HG03196 (cell line): ENCODE data around the gene MYBPHL.

Experiments used
- ATAC-seq: cut with Tn5 transposase; IDR thresholded peaks from one replicate; pipeline ENCODE4 v1.9.1; 2021; ENCODE audit not compliant: unreplicated experiment

Gene MYBPHL

DNA sequence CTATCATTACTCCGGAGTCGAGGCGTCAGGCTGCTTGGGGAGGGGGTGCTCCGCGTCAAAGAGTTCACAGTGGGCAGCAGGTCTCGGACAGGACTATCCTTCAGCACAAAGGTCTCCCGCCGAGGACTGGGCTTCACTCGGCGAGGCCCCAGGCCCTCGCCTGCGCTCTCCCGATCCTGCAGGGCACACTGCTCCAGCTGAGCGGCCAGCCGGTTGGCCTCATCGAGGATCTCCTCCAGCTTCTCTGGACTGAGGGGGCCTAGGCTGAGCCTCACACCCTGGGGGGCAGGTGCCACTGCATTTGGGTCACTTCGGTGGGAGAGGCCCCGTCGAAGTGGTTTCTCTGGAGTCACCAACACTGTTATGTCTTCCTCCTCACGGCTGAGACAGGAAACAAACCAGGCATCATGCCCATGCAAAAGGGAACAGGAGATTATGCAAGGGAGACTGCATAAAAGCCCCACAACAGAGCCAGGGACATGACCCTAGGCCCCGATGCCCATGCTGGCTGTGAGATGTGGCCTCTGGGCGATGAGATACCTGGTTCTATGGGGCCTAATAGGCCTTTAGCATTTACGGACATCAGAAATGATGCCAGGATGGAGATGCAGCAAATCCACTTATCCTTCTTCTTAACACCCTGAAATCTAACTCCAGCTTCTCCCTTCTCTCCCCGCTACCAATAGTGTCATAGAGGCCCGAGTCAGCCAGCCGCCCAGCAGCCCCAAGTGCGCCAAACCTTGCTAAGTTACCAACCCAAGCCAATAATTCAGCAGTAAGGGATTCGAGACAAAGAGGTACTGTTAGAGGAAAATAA is 24.9 kb downstream of the MYBPHL start:
- ATAC-seq, result no peak

DNA sequence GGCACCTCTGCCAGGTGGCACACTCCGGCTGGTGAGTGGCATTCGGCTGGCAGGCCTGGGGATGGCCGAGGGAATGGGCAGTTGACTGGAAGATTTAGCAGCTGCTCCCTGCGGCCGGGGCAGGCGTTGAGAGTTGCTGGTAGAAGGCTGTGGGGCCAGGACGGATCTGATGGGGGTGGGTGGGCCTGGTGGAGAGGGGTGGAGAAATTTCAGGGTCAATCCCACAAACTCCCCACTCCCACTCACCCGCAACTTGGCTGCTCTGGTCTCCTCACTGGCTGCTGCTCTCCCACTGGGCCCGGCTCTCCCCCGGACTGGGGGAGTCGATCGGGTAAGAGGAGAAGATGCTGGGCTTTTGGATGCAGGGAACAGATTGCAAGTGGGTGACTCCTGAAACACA is 25.9 kb downstream of the MYBPHL start:
- no peak for ATAC-seq

DNA sequence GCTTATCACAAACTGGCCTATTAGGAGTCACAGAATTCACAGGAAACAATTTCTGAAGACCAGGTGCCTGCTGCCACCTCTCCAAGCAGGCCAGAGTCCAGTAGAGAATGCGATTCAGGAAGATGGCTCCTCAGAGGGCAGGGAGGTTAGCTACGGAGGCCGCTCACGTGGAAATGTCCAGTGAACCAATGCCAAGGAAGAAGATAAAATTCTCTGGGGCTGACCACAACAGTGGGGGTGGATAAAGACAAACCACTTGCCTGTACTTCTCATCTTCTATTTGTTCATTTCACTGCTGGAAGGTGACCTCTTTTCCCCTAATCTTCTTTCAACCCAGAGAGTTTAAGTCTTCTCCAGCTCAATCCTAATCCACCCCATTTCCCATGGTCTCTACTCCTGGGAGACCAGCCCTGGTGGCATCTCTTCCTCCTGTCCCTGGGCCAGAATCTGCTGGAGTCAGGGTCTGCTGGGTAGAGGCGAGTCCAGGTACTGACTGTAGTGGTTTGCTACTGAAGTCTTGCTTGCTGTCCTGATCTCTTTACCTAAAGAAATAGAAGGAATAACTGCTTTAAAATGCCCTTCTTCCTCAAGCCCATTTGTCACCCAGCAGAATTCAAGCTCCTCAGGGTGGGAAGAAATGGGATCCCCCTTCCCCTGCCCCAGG is 27.1 kb downstream of the MYBPHL start:
- ATAC-seq, result no peak

DNA sequence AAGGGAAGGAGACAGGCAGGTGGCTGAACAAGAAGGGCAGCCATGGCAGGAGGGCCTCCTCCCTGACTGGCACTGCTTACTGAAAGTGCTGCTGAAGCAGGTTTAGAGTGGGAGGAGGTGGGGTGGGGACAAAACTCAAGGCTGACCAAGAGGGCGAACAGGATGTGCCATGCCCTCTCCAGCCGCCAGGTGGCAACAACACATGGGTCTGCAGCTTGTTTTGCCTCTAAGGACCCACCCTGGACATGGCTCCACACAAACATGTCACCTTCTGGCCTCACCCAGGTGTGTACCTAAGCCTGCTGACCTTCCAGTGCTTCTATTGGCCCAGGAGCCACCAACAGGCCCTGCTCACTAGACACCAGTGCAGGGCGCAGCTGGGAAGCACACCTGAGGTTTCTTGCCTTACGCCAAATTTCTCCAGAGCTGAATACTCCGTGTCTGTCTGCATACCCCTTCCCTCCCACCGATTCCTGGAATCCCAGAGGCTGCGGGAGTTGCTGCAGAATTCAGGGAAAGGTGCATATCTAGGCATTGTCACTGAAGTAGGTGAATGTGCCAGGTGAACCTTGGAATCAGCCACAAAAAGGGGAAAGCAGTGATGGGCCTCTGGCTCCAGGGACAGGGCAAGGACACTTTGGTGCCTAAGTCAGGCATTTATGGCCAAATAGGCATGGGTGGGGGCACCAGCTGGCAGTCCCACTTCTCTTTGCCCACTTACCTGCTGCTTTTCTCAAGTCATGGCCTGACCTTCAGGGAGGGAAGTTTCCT is 29.2 kb downstream of the MYBPHL start:
- peak; percentile 79 for ATAC-seq

DNA sequence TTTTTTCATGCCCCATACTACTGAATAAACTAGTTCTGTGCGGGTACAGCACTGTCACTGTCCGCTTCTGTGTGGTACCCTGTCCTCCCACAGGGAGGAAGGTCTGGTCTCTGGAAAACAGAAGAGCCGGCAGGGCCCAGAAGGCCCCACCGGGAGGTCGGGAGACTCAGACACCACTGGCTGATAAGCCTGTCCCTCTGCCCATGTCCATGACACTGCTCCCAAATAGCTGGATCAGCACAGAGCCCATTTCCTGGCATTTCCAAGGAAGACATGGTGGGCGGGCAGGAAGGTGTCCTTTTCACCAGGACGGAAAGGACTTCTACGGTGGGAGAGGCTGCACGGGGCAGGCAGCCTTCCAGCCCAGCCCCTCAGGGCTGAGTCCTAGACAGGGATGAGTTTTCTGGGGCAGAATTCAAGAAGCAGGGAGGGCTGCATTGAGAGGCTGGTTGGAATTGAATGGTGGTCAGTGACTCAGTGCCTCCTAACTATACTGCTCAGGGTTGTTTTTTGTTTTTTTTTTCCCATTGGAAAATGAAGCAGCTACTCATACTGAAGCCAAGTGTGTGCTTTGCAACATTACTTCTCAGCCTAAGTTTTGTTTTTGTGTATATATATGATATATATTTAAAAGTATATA is 31.0 kb downstream of the MYBPHL start:
- no peak for ATAC-seq

DNA sequence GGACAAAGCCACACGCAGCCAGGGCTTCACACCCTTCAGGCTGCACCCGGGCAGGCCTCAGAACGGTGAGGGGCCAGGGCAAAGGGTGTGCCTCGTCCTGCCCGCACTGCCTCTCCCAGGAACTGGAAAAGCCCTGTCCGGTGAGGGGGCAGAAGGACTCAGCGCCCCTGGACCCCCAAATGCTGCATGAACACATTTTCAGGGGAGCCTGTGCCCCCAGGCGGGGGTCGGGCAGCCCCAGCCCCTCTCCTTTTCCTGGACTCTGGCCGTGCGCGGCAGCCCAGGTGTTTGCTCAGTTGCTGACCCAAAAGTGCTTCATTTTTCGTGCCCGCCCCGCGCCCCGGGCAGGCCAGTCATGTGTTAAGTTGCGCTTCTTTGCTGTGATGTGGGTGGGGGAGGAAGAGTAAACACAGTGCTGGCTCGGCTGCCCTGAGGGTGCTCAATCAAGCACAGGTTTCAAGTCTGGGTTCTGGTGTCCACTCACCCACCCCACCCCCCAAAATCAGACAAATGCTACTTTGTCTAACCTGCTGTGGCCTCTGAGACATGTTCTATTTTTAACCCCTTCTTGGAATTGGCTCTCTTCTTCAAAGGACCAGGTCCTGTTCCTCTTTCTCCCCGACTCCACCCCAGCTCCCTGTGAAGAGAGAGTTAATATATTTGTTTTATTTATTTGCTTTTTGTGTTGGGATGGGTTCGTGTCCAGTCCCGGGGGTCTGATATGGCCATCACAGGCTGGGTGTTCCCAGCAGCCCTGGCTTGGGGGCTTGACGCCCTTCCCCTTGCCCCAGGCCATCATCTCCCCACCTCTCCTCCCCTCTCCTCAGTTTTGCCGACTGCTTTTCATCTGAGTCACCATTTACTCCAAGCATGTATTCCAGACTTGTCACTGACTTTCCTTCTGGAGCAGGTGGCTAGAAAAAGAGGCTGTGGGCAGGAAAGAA is 32.0 kb downstream of the MYBPHL start:
- no peak for ATAC-seq

DNA sequence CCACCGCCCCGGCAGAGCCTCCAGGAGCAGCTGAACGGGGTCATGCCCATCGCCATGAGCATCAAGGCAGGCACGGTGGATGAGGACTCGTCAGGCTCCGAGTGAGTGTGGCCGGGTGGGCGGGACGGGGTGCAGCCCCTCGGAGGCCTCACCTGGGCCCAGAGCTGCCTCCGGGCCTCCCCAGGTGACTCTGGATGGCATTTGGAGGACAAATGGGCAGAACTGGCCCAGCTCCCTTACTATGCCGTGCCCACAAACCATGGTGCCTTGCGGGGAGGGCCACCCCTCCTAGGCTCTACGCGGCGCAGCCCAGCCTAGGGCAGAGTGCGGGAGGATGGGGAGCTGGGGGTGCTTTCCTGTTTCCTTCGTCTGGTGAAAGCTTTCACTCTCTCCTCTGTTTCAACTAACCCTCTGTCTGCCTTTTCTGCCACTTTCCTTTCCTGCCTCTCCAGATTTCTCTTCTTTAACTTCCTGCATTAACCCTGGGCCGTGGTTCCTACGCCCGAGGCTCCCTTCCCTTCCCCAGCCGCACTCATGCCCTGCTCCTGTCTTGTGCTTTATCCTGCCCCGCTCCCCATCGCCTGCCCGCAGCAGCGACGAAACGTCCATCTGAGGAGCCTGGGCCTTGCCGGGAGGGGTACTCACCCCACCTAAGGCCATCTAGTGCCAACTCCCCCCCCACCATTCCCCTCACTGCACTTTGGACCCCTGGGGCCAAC is 33.1 kb downstream of the MYBPHL start:
- no peak for ATAC-seq

DNA sequence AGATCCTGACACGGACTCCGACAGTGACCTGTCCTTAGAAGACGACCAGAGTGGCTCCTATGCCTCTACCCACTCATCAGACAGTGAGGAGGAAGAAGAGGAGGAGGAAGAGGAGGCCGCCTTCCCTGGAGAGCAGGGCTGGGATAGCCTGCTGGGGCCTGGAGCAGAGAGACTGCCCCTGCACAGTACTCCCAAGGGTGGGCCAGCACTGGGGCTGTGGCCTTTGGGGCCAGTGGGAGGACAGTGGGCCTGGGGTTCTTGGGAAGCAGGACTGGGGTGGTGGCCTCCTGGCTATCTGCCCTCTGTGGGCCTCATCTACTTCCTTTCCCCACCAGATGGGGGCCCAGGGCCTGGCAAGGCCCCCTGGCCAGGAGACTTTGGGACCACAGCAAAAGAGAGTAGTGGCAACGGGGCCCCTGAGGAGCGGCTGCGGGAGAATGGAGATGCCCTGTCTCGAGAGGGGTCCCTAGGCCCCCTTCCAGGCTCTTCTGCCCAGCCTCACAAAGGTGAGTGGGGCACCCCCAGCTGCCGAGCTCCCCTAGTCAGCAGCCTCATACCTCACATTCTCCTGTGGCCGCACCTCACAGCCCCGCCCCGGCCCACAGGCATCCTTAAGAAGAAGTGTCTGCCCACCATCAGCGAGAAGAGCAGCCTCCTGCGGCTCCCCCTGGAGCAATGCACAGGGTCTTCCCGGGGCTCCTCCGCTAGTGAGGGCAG is 33.8 kb downstream of the MYBPHL start:
- no peak for ATAC-seq

DNA sequence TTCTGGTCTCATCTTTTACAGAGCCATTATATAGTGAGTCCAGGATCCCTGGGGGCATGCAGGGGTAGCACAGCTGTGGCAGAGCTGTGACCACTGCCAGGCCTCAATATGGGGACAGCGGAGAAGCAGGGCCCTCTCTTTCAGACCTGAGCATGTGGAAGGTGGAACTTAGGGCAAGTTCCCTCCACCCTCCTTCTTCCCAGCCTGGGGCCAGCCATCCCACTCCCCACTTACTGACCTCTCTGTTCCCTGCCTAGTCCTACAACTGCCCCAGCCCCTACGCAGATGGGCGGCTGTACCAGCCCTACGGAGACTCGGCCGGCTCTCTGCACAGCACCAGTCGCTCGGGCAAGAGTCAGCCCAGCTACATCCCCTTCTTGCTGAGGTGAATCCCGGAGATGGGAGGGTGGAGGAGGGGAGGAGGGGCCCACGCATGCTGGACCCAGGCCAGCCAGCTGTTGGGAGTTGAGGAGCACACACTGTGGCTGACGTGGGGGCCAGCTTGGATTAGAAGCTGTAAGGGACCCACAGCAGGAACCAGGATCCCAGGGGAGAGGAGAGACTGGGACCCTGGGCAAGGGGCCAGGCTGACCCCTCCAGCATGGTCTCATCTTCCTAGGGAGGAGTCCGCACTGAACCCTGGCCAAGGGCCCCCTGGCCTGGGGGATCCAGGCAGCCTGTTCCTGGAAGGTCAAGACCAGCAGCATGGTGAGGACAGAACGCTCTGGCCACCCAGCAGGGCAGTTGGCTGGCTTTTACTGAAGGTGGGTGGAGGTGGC is 34.6 kb downstream of the MYBPHL start:
- ATAC-seq, result no peak

DNA sequence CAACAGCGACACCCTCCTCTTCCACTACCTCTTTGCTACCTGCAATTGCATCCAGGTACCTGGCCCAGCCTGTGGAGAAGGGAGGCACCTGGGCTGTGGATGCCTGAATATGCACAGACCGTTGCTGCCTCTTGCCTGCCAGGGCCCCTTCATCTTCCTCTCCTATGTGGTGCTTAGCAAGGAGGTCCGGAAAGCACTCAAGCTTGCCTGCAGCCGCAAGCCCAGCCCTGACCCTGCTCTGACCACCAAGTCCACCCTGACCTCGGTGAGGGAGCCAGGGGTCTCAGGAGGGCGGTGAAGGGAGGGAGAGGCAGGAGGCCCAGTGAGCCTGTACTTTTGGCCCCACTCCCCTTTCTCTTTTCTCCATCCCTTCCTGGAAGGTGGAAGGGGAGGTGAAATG is 35.4 kb downstream of the MYBPHL start:
- no peak for ATAC-seq

DNA sequence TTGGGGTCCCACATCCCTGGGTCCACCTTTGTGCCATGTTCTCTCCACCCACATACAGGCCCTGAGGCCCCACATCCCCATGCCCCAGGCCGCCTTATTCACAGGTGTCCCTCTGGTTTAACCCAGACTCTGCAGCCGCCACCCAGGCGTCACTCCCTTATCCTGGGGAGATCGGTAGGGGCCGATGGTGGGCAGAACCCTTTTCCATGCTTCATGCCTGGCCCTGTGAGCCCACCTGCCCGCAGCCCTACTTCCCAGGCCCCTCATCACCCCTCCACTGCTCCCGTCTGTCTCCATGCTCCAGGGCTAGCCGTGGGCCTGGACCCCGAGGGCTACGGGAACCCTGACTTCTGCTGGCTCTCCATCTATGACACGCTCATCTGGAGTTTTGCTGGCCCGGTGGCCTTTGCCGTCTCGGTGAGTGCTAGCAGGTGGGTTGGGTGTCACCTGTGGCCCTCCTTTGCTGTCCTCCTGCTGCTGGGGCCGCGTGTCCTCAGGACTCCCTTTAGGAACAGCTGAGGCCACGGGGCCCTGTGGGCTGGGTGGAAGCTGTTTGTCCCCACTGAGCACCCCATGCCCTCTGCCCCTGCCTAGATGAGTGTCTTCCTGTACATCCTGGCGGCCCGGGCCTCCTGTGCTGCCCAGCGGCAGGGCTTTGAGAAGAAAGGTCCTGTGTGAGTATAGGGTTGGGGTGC is 36.0 kb downstream of the MYBPHL start:
- no peak for ATAC-seq

DNA sequence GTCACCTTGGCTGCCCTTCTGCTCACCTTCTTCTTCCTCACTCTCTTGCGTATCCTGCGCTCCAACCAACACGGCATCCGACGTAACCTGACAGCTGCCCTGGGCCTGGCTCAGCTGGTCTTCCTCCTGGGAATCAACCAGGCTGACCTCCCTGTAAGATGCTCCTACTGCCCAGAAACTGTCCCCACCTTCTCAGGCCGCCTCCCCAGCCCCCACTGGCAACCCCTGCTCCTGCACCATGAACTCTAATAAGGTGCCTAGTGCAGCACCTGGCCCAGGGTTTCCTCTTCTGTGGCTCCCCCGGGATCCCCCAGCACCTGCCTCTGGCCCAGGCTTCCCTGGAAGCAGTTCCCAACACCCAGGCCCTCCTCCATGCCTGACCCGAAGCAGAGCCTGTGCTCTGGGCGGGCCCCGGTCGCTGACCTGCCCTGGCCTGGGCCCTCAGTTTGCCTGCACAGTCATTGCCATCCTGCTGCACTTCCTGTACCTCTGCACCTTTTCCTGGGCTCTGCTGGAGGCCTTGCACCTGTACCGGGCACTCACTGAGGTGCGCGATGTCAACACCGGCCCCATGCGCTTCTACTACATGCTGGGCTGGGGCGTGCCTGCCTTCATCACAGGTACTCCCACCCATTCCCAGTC is 36.7 kb downstream of the MYBPHL start:
- ATAC-seq, result no peak

DNA sequence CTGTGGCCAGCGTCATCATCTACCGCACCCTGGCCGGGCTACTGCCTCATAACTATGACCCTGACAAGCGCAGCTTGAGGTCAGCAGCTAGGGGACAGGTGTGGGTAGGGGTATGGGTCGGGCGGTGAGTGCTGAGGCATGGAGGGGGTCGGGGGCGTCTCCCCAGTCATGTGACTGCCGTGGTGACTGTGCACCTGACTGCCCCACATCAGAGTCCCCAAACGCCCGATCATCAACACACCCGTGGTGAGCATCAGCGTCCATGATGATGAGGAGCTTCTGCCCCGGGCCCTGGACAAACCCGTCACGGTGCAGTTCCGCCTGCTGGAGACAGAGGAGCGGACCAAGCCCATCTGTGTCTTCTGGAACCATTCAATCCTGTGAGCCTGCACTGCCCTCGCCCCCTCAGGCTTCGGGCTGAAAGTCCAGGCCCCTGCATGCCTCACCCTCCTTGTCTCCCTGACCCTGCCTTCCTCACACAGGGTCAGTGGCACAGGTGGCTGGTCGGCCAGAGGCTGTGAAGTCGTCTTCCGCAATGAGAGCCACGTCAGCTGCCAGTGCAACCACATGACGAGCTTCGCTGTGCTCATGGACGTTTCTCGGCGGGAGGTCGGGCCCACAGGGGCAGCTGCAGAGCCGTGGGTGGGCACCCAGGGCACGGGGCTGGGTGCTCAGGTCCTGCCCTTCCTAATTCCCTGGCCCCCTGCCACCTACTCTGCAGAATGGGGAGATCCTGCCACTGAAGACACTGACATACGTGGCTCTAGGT is 37.4 kb downstream of the MYBPHL start:
- no peak for ATAC-seq

DNA sequence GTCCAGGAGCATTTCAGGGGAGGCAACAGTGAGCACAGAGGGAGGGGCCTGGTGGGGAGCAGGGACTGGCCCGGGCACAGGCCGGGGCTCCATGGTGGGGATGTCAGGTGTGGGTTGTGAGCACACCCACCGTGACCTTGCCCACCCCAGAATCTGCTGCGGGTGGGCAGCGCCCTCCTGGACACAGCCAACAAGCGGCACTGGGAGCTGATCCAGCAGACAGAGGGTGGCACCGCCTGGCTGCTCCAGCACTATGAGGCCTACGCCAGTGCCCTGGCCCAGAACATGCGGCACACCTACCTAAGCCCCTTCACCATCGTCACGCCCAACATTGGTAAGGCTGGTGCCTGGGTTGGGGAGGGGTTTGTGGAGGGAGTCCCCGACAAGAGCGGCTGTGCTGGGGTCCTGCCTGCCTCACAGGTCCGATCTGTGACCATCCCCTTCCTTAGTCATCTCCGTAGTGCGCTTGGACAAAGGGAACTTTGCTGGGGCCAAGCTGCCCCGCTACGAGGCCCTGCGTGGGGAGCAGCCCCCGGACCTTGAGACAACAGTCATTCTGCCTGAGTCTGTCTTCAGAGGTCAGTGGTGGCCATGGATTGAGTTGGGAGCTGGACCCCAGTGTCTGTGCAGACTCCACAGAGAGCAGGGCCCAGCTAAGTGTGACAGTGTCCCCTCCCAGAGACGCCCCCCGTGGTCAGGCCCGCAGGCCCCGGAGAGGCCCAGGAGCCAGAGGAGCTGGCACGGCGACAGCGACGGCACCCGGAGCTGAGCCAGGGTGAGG is 38.2 kb downstream of the MYBPHL start:
- no peak for ATAC-seq

DNA sequence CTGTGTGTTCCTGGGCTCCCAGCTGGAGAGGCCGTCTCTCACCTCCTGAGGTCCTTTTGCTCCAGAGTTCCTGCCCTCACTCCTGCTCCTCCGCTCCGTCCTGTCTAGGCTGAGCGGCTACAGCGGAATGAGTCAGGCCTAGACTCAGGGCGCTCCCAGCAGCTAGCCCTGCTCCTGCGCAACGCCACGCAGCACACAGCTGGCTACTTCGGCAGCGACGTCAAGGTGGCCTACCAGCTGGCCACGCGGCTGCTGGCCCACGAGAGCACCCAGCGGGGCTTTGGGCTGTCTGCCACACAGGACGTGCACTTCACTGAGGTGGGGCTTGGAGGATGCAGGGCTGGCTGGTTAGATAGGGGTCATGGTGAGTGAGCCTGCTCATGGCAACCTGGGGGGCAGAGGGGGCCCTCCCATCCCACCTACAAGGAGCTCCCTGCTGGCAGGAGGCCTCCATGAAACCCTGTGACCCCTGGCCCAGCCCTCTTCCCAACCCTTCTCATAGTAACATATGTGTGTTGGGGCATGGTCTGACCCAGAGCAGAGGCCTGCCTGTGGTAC is 39.0 kb downstream of the MYBPHL start:
- ATAC-seq, result no peak
